ENCODE results near the gene PDZRN4. TPM values are rescaled to one million over a fixed set of nuclear protein-coding genes. Genes with fewer than 3 reads are reported as not detected.

Gene PDZRN4
- total RNA-seq, 1 experiment from 2014 or later = not detected

GRCh38 chr12:41577995-41578394, 389.9 kb downstream of the PDZRN4 start:
- H3K9me3 ChIP-seq (ENCODE audit: low read depth, low read length, poor library complexity, severe bottlenecking) = no peaks in the 10 kb centered on the region
- no peaks in the 10 kb centered on the region for H3K36me3 ChIP-seq (ENCODE audit: insufficient read depth, low read length, poor library complexity, severe bottlenecking)
- ChIA-PET CTCF (no interaction called here), POLR2A (ENCODE audit: low non-redundant PET) (no interaction called here)
- no peak for TF ChIP-seq CTCF (conservative IDR thresholded peaks at IDR 0.05; ENCODE audit: low read depth, low read length)
- no peak for TF ChIP-seq EZH2 (IDR thresholded peaks at IDR 0.05; ENCODE audit: borderline replicate concordance, low read depth, low read length, poor library complexity, severe bottlenecking)
- no peaks in the 10 kb centered on the region for H3K4me1 ChIP-seq (ENCODE audit: insufficient read depth, low read length, poor library complexity, severe bottlenecking)
- DNase-seq (ENCODE audit: low spot score) = no peak
- H3K27ac ChIP-seq (ENCODE audit: low read depth, low read length, poor library complexity, severe bottlenecking) = no peak overlapping the region
- intact Hi-C loops (cut with micrococcal nuclease; ENCODE audit: unreplicated experiment) = no loop called here
- H3K4me3 ChIP-seq (ENCODE audit: low read depth, low read length, poor library complexity, severe bottlenecking) = no peak overlapping the region
- no peaks in the 10 kb centered on the region for H3K27me3 ChIP-seq (replicated peaks; ENCODE audit: insufficient read depth, low read depth, low read length, poor library complexity)
- BruUV-seq (replicated peaks) = no TSS peak

GRCh38 chr12:41585784-41586183, 397.7 kb downstream of the PDZRN4 start:
- no peak overlapping the region for H3K27ac ChIP-seq (ENCODE audit: low read depth, low read length, poor library complexity, severe bottlenecking)
- no peak for DNase-seq (ENCODE audit: low spot score)
- ChIA-PET POLR2A (ENCODE audit: low non-redundant PET) (no interaction called here), CTCF (no interaction called here)
- H3K9me3 ChIP-seq (ENCODE audit: low read depth, low read length, poor library complexity, severe bottlenecking) = no peaks in the 10 kb centered on the region
- intact Hi-C loops (cut with micrococcal nuclease; ENCODE audit: unreplicated experiment) = no loop called here
- no peak overlapping the region for H3K4me3 ChIP-seq (ENCODE audit: low read depth, low read length, poor library complexity, severe bottlenecking)
- no peaks in the 10 kb centered on the region for H3K4me1 ChIP-seq (ENCODE audit: insufficient read depth, low read length, poor library complexity, severe bottlenecking)
- no peak for TF ChIP-seq CTCF (conservative IDR thresholded peaks at IDR 0.05; ENCODE audit: low read depth, low read length)
- no peak for TF ChIP-seq EZH2 (IDR thresholded peaks at IDR 0.05; ENCODE audit: borderline replicate concordance, low read depth, low read length, poor library complexity, severe bottlenecking)
- H3K36me3 ChIP-seq (ENCODE audit: insufficient read depth, low read length, poor library complexity, severe bottlenecking) = no peaks in the 10 kb centered on the region
- H3K27me3 ChIP-seq (replicated peaks; ENCODE audit: insufficient read depth, low read depth, low read length, poor library complexity) = no peaks in the 10 kb centered on the region
- no TSS peak for BruUV-seq (replicated peaks)

- H3K4me3 ChIP-seq (ENCODE audit: low read depth, low read length, poor library complexity, severe bottlenecking) = no peak overlapping the region
- no peak for DNase-seq (ENCODE audit: low spot score)
- no peak overlapping the region for H3K27ac ChIP-seq (ENCODE audit: low read depth, low read length, poor library complexity, severe bottlenecking)
- TF ChIP-seq EZH2 (IDR thresholded peaks at IDR 0.05; ENCODE audit: borderline replicate concordance, low read depth, low read length, poor library complexity, severe bottlenecking) (no peak), CTCF (conservative IDR thresholded peaks at IDR 0.05; ENCODE audit: low read depth, low read length) (no peak)
- H3K9me3 ChIP-seq (ENCODE audit: low read depth, low read length, poor library complexity, severe bottlenecking) = no peaks in the 10 kb centered on the region
- no peaks in the 10 kb centered on the region for H3K36me3 ChIP-seq (ENCODE audit: insufficient read depth, low read length, poor library complexity, severe bottlenecking)
- ChIA-PET CTCF (no interaction called here), POLR2A (ENCODE audit: low non-redundant PET) (no interaction called here)
- H3K4me1 ChIP-seq (ENCODE audit: insufficient read depth, low read length, poor library complexity, severe bottlenecking) = no peaks in the 10 kb centered on the region
- BruUV-seq (replicated peaks) = no TSS peak
- no peaks in the 10 kb centered on the region for H3K27me3 ChIP-seq (replicated peaks; ENCODE audit: insufficient read depth, low read depth, low read length, poor library complexity)
- intact Hi-C loops (cut with micrococcal nuclease; ENCODE audit: unreplicated experiment) = no loop called here
Observed at GRCh38 chr12:41587574-41587973, 399.5 kb downstream of the PDZRN4 start.
